DOHH2 (cell line): ENCODE results near the gene EIF2S3B.

Experiments used
- H3F3A ChIP-seq: fragments of 200-600 bp; sonication (generic), shearing (Covaris generic); 2 replicates; pipeline ENCODE4 v1.6.0; 2016; ENCODE audit warnings: antibody characterized with exemption, mild to moderate bottlenecking; ENCODE audit not compliant: control insufficient read depth, insufficient read depth
- H3K27ac ChIP-seq: fragments of 200-600 bp; sonication (generic); 2 replicates; pipeline ENCODE4 v1.5.1; 2014; ENCODE audit warnings: low read depth, mild to moderate bottlenecking, low read length, moderate library complexity
- H3K27me3 ChIP-seq: fragments of 200-600 bp; sonication (generic); 2 replicates; pipeline ENCODE4 v1.6.1; 2014; ENCODE audit warnings: mild to moderate bottlenecking, low read length, mixed read lengths; ENCODE audit not compliant: control insufficient read depth
- H3K36me3 ChIP-seq: fragments of 200-600 bp; sonication (generic); 2 replicates; pipeline ENCODE4 v1.6.1; 2014; ENCODE audit warnings: mild to moderate bottlenecking, low read length, moderate library complexity, mixed read lengths; ENCODE audit not compliant: control insufficient read depth
- H3K4me1 ChIP-seq: fragments of 200-600 bp; sonication (generic); 2 replicates; pipeline ENCODE4 v1.6.1; 2014; ENCODE audit warnings: mild to moderate bottlenecking, low read length, mixed read lengths; ENCODE audit not compliant: control insufficient read depth
- H3K4me2 ChIP-seq: fragments of 200-600 bp; sonication (generic); 2 replicates; pipeline ENCODE4 v1.6.0; 2014; ENCODE audit warnings: mild to moderate bottlenecking, low read length, moderate library complexity
- H3K4me3 ChIP-seq: fragments of 200-600 bp; sonication (generic); 2 replicates; pipeline ENCODE4 v1.5.1; 2014; ENCODE audit warnings: mild to moderate bottlenecking, low read length, mixed read lengths
- H3K79me2 ChIP-seq: fragments of 200-600 bp; sonication (generic); 2 replicates; pipeline ENCODE4 v1.6.1; 2014; ENCODE audit warnings: mild to moderate bottlenecking, low read length, mixed read lengths; ENCODE audit not compliant: control insufficient read depth
- H3K9me2 ChIP-seq: fragments of 200-600 bp; sonication (generic); replicated peaks from 2 replicates; pipeline ENCODE4 v1.6.1; 2014; ENCODE audit warnings: mild to moderate bottlenecking, low read length, mixed read lengths; ENCODE audit not compliant: control insufficient read depth
- H3K9me3 ChIP-seq: fragments of 200-600 bp; sonication (generic); 2 replicates; pipeline ENCODE4 v1.6.1; 2014; ENCODE audit warnings: antibody characterized with exemption, low read length, mixed read lengths; ENCODE audit not compliant: control insufficient read depth, insufficient read depth
- H4K20me1 ChIP-seq: fragments of 200-600 bp; sonication (generic); 2 replicates; pipeline ENCODE4 v1.6.0; 2014; ENCODE audit warnings: low read depth, mild to moderate bottlenecking, antibody characterized with exemption, low read length, moderate library complexity; ENCODE audit not compliant: control insufficient read depth, insufficient read depth
- CTCF ChIP-seq: fragments of 200-600 bp; sonication (generic); IDR thresholded peaks from one replicate; pipeline ENCODE4 v1.5.1; 2014; ENCODE audit warnings: antibody characterized with exemption, mild to moderate bottlenecking, low read depth, low read length; ENCODE audit not compliant: poor library complexity, severe bottlenecking
- EZH2phosphoT487 ChIP-seq: fragments of 200-600 bp; sonication (generic); IDR thresholded peaks from 2 replicates; pipeline ENCODE4 v1.6.1; 2017; ENCODE audit warnings: borderline replicate concordance, mild to moderate bottlenecking, antibody characterized with exemption, low read length, moderate library complexity, mixed read lengths

EIF2S3B gene

GRCh38 chr12:10551375-10551774 is 45.7 kb downstream of the EIF2S3B start:
- H3F3A ChIP-seq = 0 out of 2 replicates have a peak, but pooled peaks cover 2% of the 10 kb centered on the region
- peaks cover 30% of the 10 kb centered on the region for H3K9me3 ChIP-seq
- H3K4me3 ChIP-seq = no peak overlapping the region
- no peaks in the 10 kb centered on the region for H3K9me2 ChIP-seq
- H4K20me1 ChIP-seq = no peaks in the 10 kb centered on the region
- TF ChIP-seq CTCF (no peak), EZH2phosphoT487 (no peak)
- H3K27me3 ChIP-seq = no peaks in the 10 kb centered on the region
- no peaks in the 10 kb centered on the region for H3K79me2 ChIP-seq
- H3K27ac ChIP-seq = no peak overlapping the region
- H3K4me1 ChIP-seq = peaks cover under 1% of the 10 kb centered on the region; the same call in 1 of the 2 replicates
- H3K4me2 ChIP-seq = no peak overlapping the region
- peaks cover 6% of the 10 kb centered on the region; the same call in 1 of the 2 replicates for H3K36me3 ChIP-seq

- Histone ChIP-seq H3F3A (0 out of 2 replicates have a peak, but pooled peaks cover 5% of the 10 kb centered on the region), H3K9me2 (no peaks in the 10 kb centered on the region), H3K4me1 (peaks cover 17% of the 10 kb centered on the region), H3K79me2 (no peaks in the 10 kb centered on the region), H3K4me2 (no peak overlapping the region), H3K9me3 (peaks cover 36% of the 10 kb centered on the region), H3K27ac (no peak overlapping the region), H3K36me3 (peaks cover 17% of the 10 kb centered on the region), H3K27me3 (no peaks in the 10 kb centered on the region), H4K20me1 (no peaks in the 10 kb centered on the region), H3K4me3 (no peak overlapping the region)
- TF ChIP-seq CTCF = no peak
- no peak for TF ChIP-seq EZH2phosphoT487
Observed at GRCh38 chr12:10553148-10553547, 47.5 kb downstream of the EIF2S3B start.

DNA sequence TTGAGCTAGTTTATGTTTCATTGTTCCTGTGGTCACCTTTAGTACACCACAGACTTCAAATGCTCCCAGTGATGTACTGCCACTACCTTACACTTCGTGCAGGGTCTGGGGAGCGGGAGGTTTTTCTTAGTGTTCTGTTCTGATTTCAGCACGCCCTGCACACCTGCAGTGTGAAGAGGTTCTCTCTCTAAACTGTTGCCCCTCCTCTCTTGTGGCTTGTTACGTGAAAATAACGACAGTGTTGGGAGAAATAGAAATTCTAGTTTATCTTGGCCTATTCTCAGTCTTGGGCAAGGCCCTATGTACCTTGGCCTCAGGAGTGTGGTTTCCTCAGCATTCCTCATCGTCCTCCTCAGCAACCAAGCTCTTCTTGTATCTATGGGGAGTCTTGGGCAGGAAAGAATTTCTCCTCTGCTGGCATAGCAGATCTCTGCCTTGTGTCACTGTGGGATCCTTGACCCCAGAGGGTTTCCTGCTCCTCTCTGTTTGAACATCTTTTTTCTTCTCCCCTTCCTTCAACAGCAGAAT is 48.6 kb downstream of the EIF2S3B start:
- H3K4me2 ChIP-seq = no peak overlapping the region

GRCh38 chr12:10554756-10555481 is 49.2 kb downstream of the EIF2S3B start:
- Histone ChIP-seq H3K27me3 (no peaks in the 10 kb centered on the region), H3K4me2 (no peak overlapping the region), H3K27ac (no peak overlapping the region), H3K36me3 (peaks cover 20% of the 10 kb centered on the region), H3K4me3 (no peak overlapping the region), H3K9me3 (peaks cover 42% of the 10 kb centered on the region), H3K79me2 (no peaks in the 10 kb centered on the region), H3K9me2 (no peaks in the 10 kb centered on the region), H3K4me1 (peaks cover 34% of the 10 kb centered on the region), H3F3A (0 out of 2 replicates have a peak, but pooled peaks cover 5% of the 10 kb centered on the region), H4K20me1 (no peaks in the 10 kb centered on the region)
- TF ChIP-seq EZH2phosphoT487 (no peak), CTCF (no peak)

More for the DNA sequence above, 48.6 kb downstream of the EIF2S3B start:
- H3K27ac ChIP-seq = no peak overlapping the region
- H3K79me2 ChIP-seq = no peaks in the 10 kb centered on the region
- H4K20me1 ChIP-seq = no peaks in the 10 kb centered on the region
- H3K4me3 ChIP-seq = no peak overlapping the region
- H3F3A ChIP-seq = 0 out of 2 replicates have a peak, but pooled peaks cover 5% of the 10 kb centered on the region
- peaks cover 40% of the 10 kb centered on the region for H3K9me3 ChIP-seq
- no peak for TF ChIP-seq EZH2phosphoT487
- H3K27me3 ChIP-seq = no peaks in the 10 kb centered on the region
- H3K9me2 ChIP-seq = no peaks in the 10 kb centered on the region
- peaks cover 20% of the 10 kb centered on the region for H3K36me3 ChIP-seq
- H3K4me1 ChIP-seq = peaks cover 28% of the 10 kb centered on the region
